ENCODE measurements around the gene CENPS. TPM values are rescaled to one million over a fixed set of nuclear protein-coding genes. Genes with fewer than 3 reads are reported as not detected.
A peak's percentile ranks its signal among the peaks of the same experiment; 100 is the strongest.

The CENPS gene
- total and polyA plus RNA-seq, 2 of the 13 experiments (the other 11 are each of a cell fraction or from before 2014, with no cell fraction given), result 3.3 to 22.0 TPM

DNA sequence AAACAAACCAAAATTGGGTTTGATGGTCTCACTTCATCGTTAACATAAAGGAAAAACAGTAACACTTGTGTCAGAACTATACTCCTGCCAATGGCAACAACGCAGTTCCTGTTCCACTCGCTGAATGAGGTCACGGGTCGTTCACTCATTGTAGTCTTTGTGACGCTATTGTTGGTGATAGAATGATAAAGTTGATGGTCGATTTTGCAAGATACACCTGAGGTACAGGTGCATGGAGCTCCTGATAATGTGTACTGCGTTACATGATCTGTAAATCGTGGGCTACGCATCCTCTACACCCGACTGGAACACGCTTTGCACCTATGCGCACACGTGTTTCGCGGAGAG is 391 bp upstream of the CENPS start (continued):
- TF ChIP-seq, protein P1, sequence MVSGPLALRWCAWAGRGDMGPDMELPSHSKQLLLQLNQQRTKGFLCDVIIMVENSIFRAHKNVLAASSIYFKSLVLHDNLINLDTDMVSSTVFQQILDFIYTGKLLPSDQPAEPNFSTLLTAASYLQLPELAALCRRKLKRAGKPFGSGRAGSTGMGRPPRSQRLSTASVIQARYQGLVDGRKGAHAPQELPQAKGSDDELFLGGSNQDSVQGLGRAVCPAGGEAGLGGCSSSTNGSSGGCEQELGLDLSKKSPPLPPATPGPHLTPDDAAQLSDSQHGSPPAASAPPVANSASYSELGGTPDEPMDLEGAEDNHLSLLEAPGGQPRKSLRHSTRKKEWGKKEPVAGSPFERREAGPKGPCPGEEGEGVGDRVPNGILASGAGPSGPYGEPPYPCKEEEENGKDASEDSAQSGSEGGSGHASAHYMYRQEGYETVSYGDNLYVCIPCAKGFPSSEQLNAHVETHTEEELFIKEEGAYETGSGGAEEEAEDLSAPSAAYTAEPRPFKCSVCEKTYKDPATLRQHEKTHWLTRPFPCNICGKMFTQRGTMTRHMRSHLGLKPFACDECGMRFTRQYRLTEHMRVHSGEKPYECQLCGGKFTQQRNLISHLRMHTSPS (CRISPR knock-in tag; IDR thresholded peaks at IDR 0.05; ENCODE audit: low read depth), result no peak
- TF ChIP-seq WIZ (CRISPR knock-in tag; IDR thresholded peaks at IDR 0.05), result no peak
- TF ChIP-seq, protein P2, sequence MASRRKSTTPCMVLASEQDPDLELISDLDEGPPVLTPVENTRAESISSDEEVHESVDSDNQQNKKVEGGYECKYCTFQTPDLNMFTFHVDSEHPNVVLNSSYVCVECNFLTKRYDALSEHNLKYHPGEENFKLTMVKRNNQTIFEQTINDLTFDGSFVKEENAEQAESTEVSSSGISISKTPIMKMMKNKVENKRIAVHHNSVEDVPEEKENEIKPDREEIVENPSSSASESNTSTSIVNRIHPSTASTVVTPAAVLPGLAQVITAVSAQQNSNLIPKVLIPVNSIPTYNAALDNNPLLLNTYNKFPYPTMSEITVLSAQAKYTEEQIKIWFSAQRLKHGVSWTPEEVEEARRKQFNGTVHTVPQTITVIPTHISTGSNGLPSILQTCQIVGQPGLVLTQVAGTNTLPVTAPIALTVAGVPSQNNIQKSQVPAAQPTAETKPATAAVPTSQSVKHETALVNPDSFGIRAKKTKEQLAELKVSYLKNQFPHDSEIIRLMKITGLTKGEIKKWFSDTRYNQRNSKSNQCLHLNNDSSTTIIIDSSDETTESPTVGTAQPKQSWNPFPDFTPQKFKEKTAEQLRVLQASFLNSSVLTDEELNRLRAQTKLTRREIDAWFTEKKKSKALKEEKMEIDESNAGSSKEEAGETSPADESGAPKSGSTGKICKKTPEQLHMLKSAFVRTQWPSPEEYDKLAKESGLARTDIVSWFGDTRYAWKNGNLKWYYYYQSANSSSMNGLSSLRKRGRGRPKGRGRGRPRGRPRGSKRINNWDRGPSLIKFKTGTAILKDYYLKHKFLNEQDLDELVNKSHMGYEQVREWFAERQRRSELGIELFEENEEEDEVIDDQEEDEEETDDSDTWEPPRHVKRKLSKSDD (CRISPR knock-in tag; IDR thresholded peaks at IDR 0.05; ENCODE audit: low read depth), result no peak
- no peak for TF ChIP-seq RXRA (CRISPR knock-in tag; IDR thresholded peaks at IDR 0.05)
- TF ChIP-seq, protein P3, sequence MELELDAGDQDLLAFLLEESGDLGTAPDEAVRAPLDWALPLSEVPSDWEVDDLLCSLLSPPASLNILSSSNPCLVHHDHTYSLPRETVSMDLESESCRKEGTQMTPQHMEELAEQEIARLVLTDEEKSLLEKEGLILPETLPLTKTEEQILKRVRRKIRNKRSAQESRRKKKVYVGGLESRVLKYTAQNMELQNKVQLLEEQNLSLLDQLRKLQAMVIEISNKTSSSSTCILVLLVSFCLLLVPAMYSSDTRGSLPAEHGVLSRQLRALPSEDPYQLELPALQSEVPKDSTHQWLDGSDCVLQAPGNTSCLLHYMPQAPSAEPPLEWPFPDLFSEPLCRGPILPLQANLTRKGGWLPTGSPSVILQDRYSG (CRISPR knock-in tag; IDR thresholded peaks at IDR 0.05), result no peak
- no peak for TF ChIP-seq PRMT3 (CRISPR knock-in tag; IDR thresholded peaks at IDR 0.05; ENCODE audit: borderline replicate concordance, low read depth)
- no peak for TF ChIP-seq ZC3H13 (CRISPR knock-in tag; IDR thresholded peaks at IDR 0.05)
- no peak for TF ChIP-seq BHLHE40 (IDR thresholded peaks at IDR 0.05; ENCODE audit: low read length)
- TF ChIP-seq, protein P4, sequence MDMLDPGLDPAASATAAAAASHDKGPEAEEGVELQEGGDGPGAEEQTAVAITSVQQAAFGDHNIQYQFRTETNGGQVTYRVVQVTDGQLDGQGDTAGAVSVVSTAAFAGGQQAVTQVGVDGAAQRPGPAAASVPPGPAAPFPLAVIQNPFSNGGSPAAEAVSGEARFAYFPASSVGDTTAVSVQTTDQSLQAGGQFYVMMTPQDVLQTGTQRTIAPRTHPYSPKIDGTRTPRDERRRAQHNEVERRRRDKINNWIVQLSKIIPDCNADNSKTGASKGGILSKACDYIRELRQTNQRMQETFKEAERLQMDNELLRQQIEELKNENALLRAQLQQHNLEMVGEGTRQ (IDR thresholded peaks at IDR 0.05; ENCODE audit: low read depth, low read length), result no peak
- TF ChIP-seq, protein P4 (CRISPR knock-in tag; IDR thresholded peaks at IDR 0.05; ENCODE audit: borderline replicate concordance), result no peak
- TF ChIP-seq, protein P5, sequence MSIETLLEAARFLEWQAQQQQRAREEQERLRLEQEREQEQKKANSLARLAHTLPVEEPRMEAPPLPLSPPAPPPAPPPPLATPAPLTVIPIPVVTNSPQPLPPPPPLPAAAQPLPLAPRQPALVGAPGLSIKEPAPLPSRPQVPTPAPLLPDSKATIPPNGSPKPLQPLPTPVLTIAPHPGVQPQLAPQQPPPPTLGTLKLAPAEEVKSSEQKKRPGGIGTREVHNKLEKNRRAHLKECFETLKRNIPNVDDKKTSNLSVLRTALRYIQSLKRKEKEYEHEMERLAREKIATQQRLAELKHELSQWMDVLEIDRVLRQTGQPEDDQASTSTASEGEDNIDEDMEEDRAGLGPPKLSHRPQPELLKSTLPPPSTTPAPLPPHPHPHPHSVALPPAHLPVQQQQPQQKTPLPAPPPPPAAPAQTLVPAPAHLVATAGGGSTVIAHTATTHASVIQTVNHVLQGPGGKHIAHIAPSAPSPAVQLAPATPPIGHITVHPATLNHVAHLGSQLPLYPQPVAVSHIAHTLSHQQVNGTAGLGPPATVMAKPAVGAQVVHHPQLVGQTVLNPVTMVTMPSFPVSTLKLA (IDR thresholded peaks at IDR 0.05), result peak; percentile 48; the same call in 1 of the 2 replicates
- no peak for TF ChIP-seq ZMYM4 (CRISPR knock-in tag; IDR thresholded peaks at IDR 0.05)
